Stimulated activated naive CD8-positive, alpha-beta T cell treated with anti-CD3 and anti-CD28 coated beads, Interleukin-15, Interleukin-2, amounts not matched to agents 100 U/mL and 50 U/mL, for 24 hours (primary cell): ENCODE measurements around the gene CDH23.
A peak's percentile ranks its signal among the peaks of the same experiment; 100 is the strongest.

Experiments used
- ATAC-seq: fragments of 150-1000 bp; cut with Tn5 transposase; one replicate; pipeline ENCODE4 v1.10.0; 2021
- DNase-seq: peaks from one replicate; pipeline ENCODE4 v3.0.0; 2021

The CDH23 gene

GRCh38 chr10:71774916-71775702, 378.4 kb downstream of the CDH23 start:
- ATAC-seq (no peak), DNase-seq (no peak)

GRCh38 chr10:71776481-71776925, 379.8 kb downstream of the CDH23 start:
- ATAC-seq (no peak), DNase-seq (no peak)

GRCh38 chr10:71777213-71777985, 380.7 kb downstream of the CDH23 start:
- ATAC-seq (no peak), DNase-seq (no peak)

GRCh38 chr10:71778071-71778825, 381.5 kb downstream of the CDH23 start:
- DNase-seq, result no peak
- no peak for ATAC-seq

- DNase-seq (no peak), ATAC-seq (no peak)
Measured at GRCh38 chr10:71779641-71780040, 382.9 kb downstream of the CDH23 start.

GRCh38 chr10:71780156-71780555, 383.4 kb downstream of the CDH23 start:
- DNase-seq (no peak), ATAC-seq (no peak)

- ATAC-seq (no peak), DNase-seq (no peak)
Measured at GRCh38 chr10:71780719-71781118, 384.0 kb downstream of the CDH23 start.

GRCh38 chr10:71782221-71782916, 385.6 kb downstream of the CDH23 start:
- ATAC-seq (no peak), DNase-seq (no peak)

- ATAC-seq (no peak), DNase-seq (no peak)
Measured at GRCh38 chr10:71782917-71783490, 386.3 kb downstream of the CDH23 start.

- no peak for DNase-seq
- ATAC-seq, result no peak
Measured at GRCh38 chr10:71783917-71784678, 387.4 kb downstream of the CDH23 start.

- DNase-seq (no peak), ATAC-seq (no peak)
Measured at GRCh38 chr10:71784679-71785272, 388.1 kb downstream of the CDH23 start.

- ATAC-seq (no peak), DNase-seq (no peak)
Measured at GRCh38 chr10:71788954-71789353, 392.2 kb downstream of the CDH23 start.

GRCh38 chr10:71789871-71790270, 393.2 kb downstream of the CDH23 start:
- no peak for ATAC-seq
- DNase-seq, result no peak

GRCh38 chr10:71790749-71791440, 394.2 kb downstream of the CDH23 start:
- ATAC-seq (peak; percentile 67), DNase-seq (no peak)

- DNase-seq (peak; percentile 38), ATAC-seq (no peak)
Measured at GRCh38 chr10:71795248-71795647, 398.5 kb downstream of the CDH23 start.

GRCh38 chr10:71796749-71797405, 400.2 kb downstream of the CDH23 start:
- ATAC-seq, result peak; percentile 25
- peak; percentile 30 for DNase-seq

- DNase-seq, result peak; percentile 25
- ATAC-seq, result peak; percentile 73
Measured at GRCh38 chr10:71797533-71798307, 401.0 kb downstream of the CDH23 start.

- no peak for ATAC-seq
- no peak for DNase-seq
Measured at GRCh38 chr10:71798308-71798624, 401.5 kb downstream of the CDH23 start.

- no peak for ATAC-seq
- no peak for DNase-seq
Measured at GRCh38 chr10:71799112-71799511, 402.4 kb downstream of the CDH23 start.
